Neuron (in vitro differentiated cells): Measurements from ENCODE around the gene MAFB.
"Not testable (repeated sequence)": the region's sequence is repeated elsewhere in the genome, so short reads cannot be mapped to it uniquely, and the experiment has no call there.

ENCODE experiments used
- H2AFZ ChIP-seq: one replicate; pipeline ENCODE4 v1.6.1; 2013; ENCODE audit warnings: low read depth, mild to moderate bottlenecking, inconsistent platforms, low read length, moderate library complexity
- H3K27me3 ChIP-seq: one replicate; pipeline ENCODE4 v1.6.1; 2013; ENCODE audit warnings: low read length; ENCODE audit not compliant: insufficient read depth
- H3K36me3 ChIP-seq: one replicate; pipeline ENCODE4 v1.6.1; 2013; ENCODE audit warnings: low read length; ENCODE audit not compliant: insufficient read depth
- H3K4me1 ChIP-seq: one replicate; pipeline ENCODE4 v1.6.1; 2013; ENCODE audit warnings: low read length; ENCODE audit not compliant: insufficient read depth
- H3K4me3 ChIP-seq: 2 replicates; pipeline ENCODE4 v1.5.1; 2013; ENCODE audit warnings: mild to moderate bottlenecking, low read length, moderate library complexity
- H3K9me3 ChIP-seq: one replicate; pipeline ENCODE4 v1.6.1; 2013; ENCODE audit warnings: low read length

MAFB gene

DNA sequence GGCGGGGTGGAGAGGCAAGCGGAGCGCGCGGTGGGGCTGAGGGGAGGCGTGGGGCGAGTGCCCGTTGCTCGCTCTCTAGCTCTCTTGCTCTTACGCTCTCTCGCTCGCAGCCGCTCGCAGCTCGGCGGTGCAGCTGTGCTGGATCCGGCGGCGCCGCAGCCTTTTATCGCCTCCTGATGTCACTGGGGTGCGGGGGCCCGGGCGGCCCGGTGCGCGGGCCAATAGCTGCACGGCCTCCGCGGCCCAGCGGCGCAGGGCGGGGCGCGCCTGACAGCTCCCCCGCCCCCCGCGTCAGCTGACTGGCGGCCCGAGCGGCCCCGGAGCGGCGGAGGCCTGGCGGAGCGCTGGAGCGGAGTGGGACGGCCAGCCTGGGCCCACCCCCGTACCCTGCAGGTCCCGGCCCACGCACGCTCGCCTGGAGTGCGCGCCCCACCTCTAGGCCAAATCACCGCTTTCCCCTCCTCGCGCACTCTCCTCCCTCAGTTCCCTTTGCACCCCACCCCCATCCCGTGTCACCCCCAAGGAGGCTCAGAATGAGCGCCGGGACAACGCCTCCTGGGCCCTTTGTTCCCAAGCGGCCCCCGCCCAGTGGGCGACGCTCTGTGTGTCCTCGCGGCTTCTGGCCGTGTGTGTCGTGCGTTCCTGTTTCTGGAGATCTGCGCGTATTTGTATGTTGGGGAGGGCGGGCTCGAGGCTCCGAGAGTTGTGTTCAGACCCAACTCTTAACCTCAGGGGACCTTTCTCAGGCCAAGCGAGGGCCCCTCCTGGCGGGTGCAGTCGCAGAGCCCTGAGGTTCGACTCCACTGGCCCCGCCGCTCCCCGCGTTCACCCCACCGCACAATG, at the start of gene MAFB:
Gene MAFB (minus strand): TSS at position 137 of the 843 bp plus-strand sequence. CDS start 386 bp downstream, outside the sequence.
- Histone ChIP-seq H3K36me3 (no peaks in the 10 kb centered on the region), H3K4me3 (peak within 1 kb of the TSS; percentile 46), H3K27me3 (peaks cover 91% of the 10 kb centered on the region), H3K4me1 (peaks cover 6% of the 10 kb centered on the region), H3K9me3 (peaks cover 3% of the 10 kb centered on the region), H2AFZ (peak within 1 kb of the TSS; percentile 76)

DNA sequence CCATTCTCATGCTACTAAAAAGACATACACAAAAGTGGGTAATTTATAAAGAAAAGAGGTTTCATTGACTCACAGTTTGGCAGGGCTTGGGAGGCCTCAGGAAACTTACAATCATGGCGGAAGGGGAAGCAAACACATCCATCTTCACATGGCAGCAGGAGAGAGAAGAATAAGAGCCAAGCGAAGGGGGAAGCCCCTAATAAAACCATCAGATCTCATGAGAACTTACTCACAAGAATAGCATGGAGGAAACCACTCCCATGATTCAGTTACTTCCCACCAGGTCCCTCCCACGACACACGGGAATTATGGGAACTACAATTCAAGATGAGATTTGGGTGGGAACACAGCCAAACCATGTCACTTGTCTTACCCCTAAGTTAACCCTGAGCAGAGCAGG, 47.4 kb upstream of the MAFB start:
- not testable (repeated sequence) for H3K36me3 ChIP-seq, H3K9me3 ChIP-seq, H3K27me3 ChIP-seq, H3K4me1 ChIP-seq, H2AFZ ChIP-seq, H3K4me3 ChIP-seq

GRCh38 chr20:40728996-40729395, 40.0 kb upstream of the MAFB start:
- H3K9me3 ChIP-seq: no peaks in the 10 kb centered on the region

DNA sequence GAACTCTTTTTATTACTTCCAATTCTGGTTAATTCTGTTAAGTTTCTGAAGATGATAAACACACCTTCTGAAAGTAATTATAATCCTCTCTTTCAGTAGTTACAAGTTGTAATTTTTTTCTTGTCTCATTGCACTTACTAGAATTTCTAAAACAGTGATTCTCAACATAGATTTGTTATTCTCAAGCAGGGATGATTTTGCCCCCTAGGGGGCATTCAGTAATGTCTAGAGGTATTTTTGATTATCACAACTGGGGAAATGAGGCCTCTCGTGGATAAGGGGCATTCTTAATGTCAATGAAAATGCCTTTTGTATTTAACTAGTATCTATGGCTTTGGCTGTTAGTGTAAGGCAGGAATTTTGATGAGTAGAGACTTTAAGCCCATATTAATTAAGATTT, 39.4 kb upstream of the MAFB start:
- no peaks in the 10 kb centered on the region for H3K27me3 ChIP-seq

More at GRCh38 chr20:40728996-40729395, 40.0 kb upstream of the MAFB start:
- Histone ChIP-seq H3K4me1 (no peaks in the 10 kb centered on the region), H3K36me3 (no peaks in the 10 kb centered on the region), H3K27me3 (no peaks in the 10 kb centered on the region), H3K4me3 (no peak overlapping the region), H2AFZ (no peak overlapping the region)

GRCh38 chr20:40727960-40728359, 38.9 kb upstream of the MAFB start:
- H3K36me3 ChIP-seq: no peaks in the 10 kb centered on the region
- H3K4me1 ChIP-seq: no peaks in the 10 kb centered on the region
- no peak overlapping the region for H3K4me3 ChIP-seq

More for the DNA sequence above, 39.4 kb upstream of the MAFB start:
- Histone ChIP-seq H3K4me3 (no peak overlapping the region), H3K9me3 (no peaks in the 10 kb centered on the region), H3K36me3 (no peaks in the 10 kb centered on the region), H2AFZ (no peak overlapping the region), H3K4me1 (no peaks in the 10 kb centered on the region)

DNA sequence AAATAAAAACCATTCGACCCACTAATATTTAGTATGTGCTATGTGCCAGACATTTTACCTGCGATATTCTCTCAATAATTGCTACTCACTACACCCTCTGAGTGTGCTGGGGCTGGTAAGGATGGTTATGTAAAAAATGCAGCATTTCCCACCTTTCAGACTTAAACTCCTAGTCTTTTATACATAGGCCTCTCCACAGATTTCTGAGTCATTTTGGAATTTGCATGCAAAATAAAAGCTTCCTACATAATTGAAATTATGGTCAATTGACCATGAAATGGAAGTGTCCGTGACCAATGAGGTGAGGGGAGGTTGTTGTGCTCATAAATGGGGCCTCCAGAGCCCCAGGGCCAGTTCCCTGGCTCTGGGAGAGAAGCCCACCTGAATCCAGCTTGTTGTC, 37.7 kb upstream of the MAFB start:
- Histone ChIP-seq H3K4me3 (no peak overlapping the region), H3K36me3 (no peaks in the 10 kb centered on the region), H3K9me3 (no peaks in the 10 kb centered on the region), H2AFZ (no peak overlapping the region), H3K4me1 (no peaks in the 10 kb centered on the region), H3K27me3 (no peaks in the 10 kb centered on the region)

More at GRCh38 chr20:40727960-40728359, 38.9 kb upstream of the MAFB start:
- no peaks in the 10 kb centered on the region for H3K9me3 ChIP-seq
- no peaks in the 10 kb centered on the region for H3K27me3 ChIP-seq
- no peak overlapping the region for H2AFZ ChIP-seq

- H3K4me3 ChIP-seq: no peak overlapping the region
- H3K36me3 ChIP-seq: no peaks in the 10 kb centered on the region
- H2AFZ ChIP-seq: no peak overlapping the region
- H3K4me1 ChIP-seq: no peaks in the 10 kb centered on the region
- no peaks in the 10 kb centered on the region for H3K9me3 ChIP-seq
- peaks cover 7% of the 10 kb centered on the region for H3K27me3 ChIP-seq
Measured at GRCh38 chr20:40724566-40724965, 35.5 kb upstream of the MAFB start.

- H3K36me3 ChIP-seq: no peaks in the 10 kb centered on the region
- no peak overlapping the region for H2AFZ ChIP-seq
- no peaks in the 10 kb centered on the region for H3K9me3 ChIP-seq
- no peak overlapping the region for H3K4me3 ChIP-seq
- H3K4me1 ChIP-seq: no peaks in the 10 kb centered on the region
- H3K27me3 ChIP-seq: peaks cover 12% of the 10 kb centered on the region
Measured at GRCh38 chr20:40720826-40721225, 31.8 kb upstream of the MAFB start.

- no peak overlapping the region for H3K4me3 ChIP-seq
- H3K27me3 ChIP-seq: peaks cover 12% of the 10 kb centered on the region
- no peaks in the 10 kb centered on the region for H3K4me1 ChIP-seq
- H3K36me3 ChIP-seq: no peaks in the 10 kb centered on the region
- H3K9me3 ChIP-seq: no peaks in the 10 kb centered on the region
- H2AFZ ChIP-seq: no peak overlapping the region
Measured at GRCh38 chr20:40720099-40720498, 31.1 kb upstream of the MAFB start.

- Histone ChIP-seq H3K4me3 (no peak overlapping the region), H2AFZ (no peak overlapping the region), H3K27me3 (peaks cover 12% of the 10 kb centered on the region), H3K4me1 (no peaks in the 10 kb centered on the region), H3K9me3 (no peaks in the 10 kb centered on the region), H3K36me3 (no peaks in the 10 kb centered on the region)
Measured at GRCh38 chr20:40718982-40719729, 30.1 kb upstream of the MAFB start.

- no peak overlapping the region for H3K4me3 ChIP-seq
- H3K36me3 ChIP-seq: no peaks in the 10 kb centered on the region
- H3K9me3 ChIP-seq: no peaks in the 10 kb centered on the region
- no peak overlapping the region for H2AFZ ChIP-seq
- H3K27me3 ChIP-seq: peaks cover 15% of the 10 kb centered on the region
- no peaks in the 10 kb centered on the region for H3K4me1 ChIP-seq
Measured at GRCh38 chr20:40718214-40718977, 29.4 kb upstream of the MAFB start.

- Histone ChIP-seq H3K36me3 (no peaks in the 10 kb centered on the region), H3K27me3 (peaks cover 21% of the 10 kb centered on the region), H3K9me3 (no peaks in the 10 kb centered on the region), H3K4me3 (no peak overlapping the region), H2AFZ (no peak overlapping the region), H3K4me1 (no peaks in the 10 kb centered on the region)
Measured at GRCh38 chr20:40717343-40717865, 28.4 kb upstream of the MAFB start.
